ENCODE data around the gene ZSCAN9. TPM values are rescaled to one million over a fixed set of nuclear protein-coding genes. Genes with fewer than 3 reads are reported as not detected.

ZSCAN9 gene
- total and polyA plus RNA-seq, 8 donors: 10.6 to 39.8 (median 36.1) TPM

DNA sequence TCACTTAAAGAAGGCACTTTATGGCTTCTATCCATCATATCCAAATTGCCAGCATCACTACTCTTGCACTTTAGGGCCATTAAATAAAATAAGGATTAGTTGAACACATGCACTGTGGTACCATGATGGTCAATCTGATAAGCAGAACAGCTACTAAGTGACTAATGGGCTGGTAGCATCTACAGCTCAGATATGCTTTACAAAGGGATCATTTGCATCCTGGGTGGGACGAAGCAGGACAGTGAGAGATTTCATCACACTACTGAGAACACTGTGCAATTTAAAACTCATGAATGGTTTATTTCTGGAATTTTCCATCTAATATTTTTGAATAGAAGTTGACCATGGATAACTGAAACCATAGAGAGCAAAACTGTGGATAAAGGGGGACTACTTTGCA lies 25.1 kb upstream of the ZSCAN9 start:
- Histone ChIP-seq H3K4me1 (no peaks in the 10 kb centered on the region), H3K27ac (no peak overlapping the region), H3K27me3 (peaks cover 12 to 52% of the 10 kb centered on the region in 2 donors), H3K9me3 (peaks cover 0 to 16% of the 10 kb centered on the region in 2 donors), H3K4me3 (no peak overlapping the region), H3K36me3 (no peaks in the 10 kb centered on the region)
- ATAC-seq (no peak), DNase-seq (no peak)
- intact Hi-C loops (cut with DNase I): no loop called here
- TF ChIP-seq, protein P1, sequence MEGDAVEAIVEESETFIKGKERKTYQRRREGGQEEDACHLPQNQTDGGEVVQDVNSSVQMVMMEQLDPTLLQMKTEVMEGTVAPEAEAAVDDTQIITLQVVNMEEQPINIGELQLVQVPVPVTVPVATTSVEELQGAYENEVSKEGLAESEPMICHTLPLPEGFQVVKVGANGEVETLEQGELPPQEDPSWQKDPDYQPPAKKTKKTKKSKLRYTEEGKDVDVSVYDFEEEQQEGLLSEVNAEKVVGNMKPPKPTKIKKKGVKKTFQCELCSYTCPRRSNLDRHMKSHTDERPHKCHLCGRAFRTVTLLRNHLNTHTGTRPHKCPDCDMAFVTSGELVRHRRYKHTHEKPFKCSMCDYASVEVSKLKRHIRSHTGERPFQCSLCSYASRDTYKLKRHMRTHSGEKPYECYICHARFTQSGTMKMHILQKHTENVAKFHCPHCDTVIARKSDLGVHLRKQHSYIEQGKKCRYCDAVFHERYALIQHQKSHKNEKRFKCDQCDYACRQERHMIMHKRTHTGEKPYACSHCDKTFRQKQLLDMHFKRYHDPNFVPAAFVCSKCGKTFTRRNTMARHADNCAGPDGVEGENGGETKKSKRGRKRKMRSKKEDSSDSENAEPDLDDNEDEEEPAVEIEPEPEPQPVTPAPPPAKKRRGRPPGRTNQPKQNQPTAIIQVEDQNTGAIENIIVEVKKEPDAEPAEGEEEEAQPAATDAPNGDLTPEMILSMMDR (IDR thresholded peaks at IDR 0.05): no peak

DNA sequence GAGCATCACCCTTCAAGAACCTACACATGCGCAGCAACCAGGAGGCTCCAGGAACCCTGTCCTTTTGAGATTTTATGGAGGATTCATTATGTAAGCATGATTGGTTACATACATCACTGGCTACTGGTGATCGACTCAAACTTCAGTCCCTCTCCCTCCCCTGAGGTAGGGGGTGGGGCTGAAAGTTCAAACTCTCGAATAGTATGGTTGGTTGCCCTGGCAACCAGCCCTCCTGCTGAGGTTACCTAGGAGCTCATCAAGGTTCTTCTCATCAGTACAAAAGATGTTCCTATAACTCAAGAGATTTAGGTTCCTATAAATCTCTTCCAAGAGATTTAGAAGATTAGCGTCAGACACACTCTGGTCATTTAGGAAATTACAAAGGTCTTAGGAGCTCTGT lies 21.9 kb upstream of the ZSCAN9 start:
- Histone ChIP-seq H3K27me3 (peaks cover 40 to 74% of the 10 kb centered on the region in 2 donors), H3K4me1 (peaks cover 0 to 14% of the 10 kb centered on the region in 2 donors), H3K27ac (no peak overlapping the region), H3K9me3 (peaks cover 0 to 6% of the 10 kb centered on the region in 2 donors), H3K4me3 (no peak overlapping the region), H3K36me3 (no peaks in the 10 kb centered on the region)
- TF ChIP-seq, protein P1 (IDR thresholded peaks at IDR 0.05): no peak
- ATAC-seq (no peak), DNase-seq (no peak)
- intact Hi-C loops (cut with DNase I): no loop called here

GRCh38 chr6:28205879-28206278 lies 19.2 kb upstream of the ZSCAN9 start:
- Histone ChIP-seq H3K4me1 (peaks cover 0 to 17% of the 10 kb centered on the region in 2 donors), H3K27me3 (peaks cover 67 to 92% of the 10 kb centered on the region in 2 donors)
- intact Hi-C loops (cut with DNase I): no loop called here

GRCh38 chr6:28206527-28206926 lies 18.5 kb upstream of the ZSCAN9 start:
- Histone ChIP-seq H3K4me1 (peaks cover 0 to 17% of the 10 kb centered on the region in 2 donors), H3K27ac (no peak overlapping the region), H3K36me3 (no peaks in the 10 kb centered on the region), H3K27me3 (peaks cover 73 to 92% of the 10 kb centered on the region in 2 donors), H3K4me3 (no peak overlapping the region), H3K9me3 (peaks cover 0 to 6% of the 10 kb centered on the region in 2 donors)
- intact Hi-C loops (cut with DNase I): no loop called here
- TF ChIP-seq, protein P1 (IDR thresholded peaks at IDR 0.05): no peak
- no peak for ATAC-seq
- DNase-seq: no peak

More at GRCh38 chr6:28205879-28206278, 19.2 kb upstream of the ZSCAN9 start:
- H3K9me3 ChIP-seq: peaks cover 0 to 6% of the 10 kb centered on the region in 2 donors
- no peak overlapping the region for H3K27ac ChIP-seq
- no peaks in the 10 kb centered on the region for H3K36me3 ChIP-seq
- H3K4me3 ChIP-seq: no peak overlapping the region
- TF ChIP-seq, protein P1 (IDR thresholded peaks at IDR 0.05): no peak
- ATAC-seq (no peak), DNase-seq (no peak)

DNA sequence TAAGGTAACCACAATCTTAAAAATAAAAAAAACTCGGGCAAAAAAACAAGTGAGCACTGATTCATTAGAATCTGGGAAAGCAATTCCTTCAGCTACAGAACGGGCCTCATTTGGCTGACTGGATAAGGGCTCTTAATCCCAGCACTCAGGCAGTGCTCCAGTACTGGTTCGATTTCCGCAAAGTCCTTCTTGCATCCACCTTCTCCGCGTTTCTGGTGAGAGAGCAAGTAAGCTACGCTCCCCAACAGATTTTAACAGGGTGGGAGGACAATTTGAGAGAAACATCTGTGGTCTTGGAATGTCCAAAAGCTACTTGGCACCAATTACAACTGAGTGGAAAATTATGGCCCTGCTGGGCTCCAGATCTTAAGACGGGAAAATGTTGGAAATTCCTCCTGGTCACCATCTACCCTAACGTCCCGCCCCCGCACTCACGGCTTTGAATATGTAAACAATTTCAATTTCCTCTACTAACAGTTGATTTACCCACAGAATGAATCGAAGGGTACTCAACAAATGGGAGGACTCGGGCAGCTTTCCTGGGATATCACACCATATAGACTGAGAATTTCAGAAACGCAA lies 18.1 kb upstream of the ZSCAN9 start:
- H3K4me3 ChIP-seq: peak overlapping the region in 1 of 2 donors; percentile 27
- DNase-seq (peak in 1 of 4 donors; percentile 30), ATAC-seq (peak; percentile 82)
- TF ChIP-seq, protein P1 (IDR thresholded peaks at IDR 0.05): no peak
- H3K9me3 ChIP-seq: peaks cover 0 to 6% of the 10 kb centered on the region in 2 donors
- H3K4me1 ChIP-seq: peaks cover 0 to 18% of the 10 kb centered on the region in 2 donors
- intact Hi-C loops (cut with DNase I): no loop called here
- H3K27me3 ChIP-seq: peaks cover 78 to 92% of the 10 kb centered on the region in 2 donors
- H3K36me3 ChIP-seq: no peaks in the 10 kb centered on the region
- peak overlapping the region in 1 of 2 donors; percentile 7 for H3K27ac ChIP-seq
